ENCODE measurements around the gene LPIN1.

- TF ChIP-seq CTCF (IDR thresholded peaks at IDR 0.05) = no peak
- TF ChIP-seq POLR2A (IDR thresholded peaks at IDR 0.05) = no peak
- TF ChIP-seq POLR2AphosphoS5 (IDR thresholded peaks at IDR 0.05) = no peak
- no peak for TF ChIP-seq EP300 (IDR thresholded peaks at IDR 0.05)
Measured at GRCh38 chr2:11861044-11861443, 114.6 kb downstream of the LPIN1 start.
